Measurements from ENCODE around the gene HP1BP3.

DNA sequence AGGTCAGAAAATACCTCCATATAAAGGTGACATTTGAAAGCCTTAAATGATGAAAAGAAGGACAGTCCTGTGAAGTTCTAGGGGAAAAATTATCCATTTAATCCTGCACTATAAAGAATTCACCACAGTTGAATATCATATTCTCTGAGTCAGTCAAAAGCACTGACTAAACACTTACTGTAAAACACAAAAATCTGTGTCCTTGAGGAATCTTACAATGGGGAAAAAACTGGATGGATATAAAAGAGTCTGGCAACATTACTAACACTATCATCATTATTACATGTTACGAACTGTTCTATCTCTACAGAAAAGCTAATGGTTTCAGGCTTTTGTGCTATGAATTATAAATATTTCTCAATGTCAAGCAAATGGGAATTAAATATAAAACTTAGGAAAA is 42.4 kb upstream of the HP1BP3 start:
- no peak for TF ChIP-seq CTCF (conservative IDR thresholded peaks at IDR 0.05; ENCODE audit: low read depth in 2 of 2)
- no peak for TF ChIP-seq ZNF331 (CRISPR knock-in tag; IDR thresholded peaks at IDR 0.05; ENCODE audit: low read depth)
